Measurements from ENCODE around the gene GNE.

Gene GNE

DNA sequence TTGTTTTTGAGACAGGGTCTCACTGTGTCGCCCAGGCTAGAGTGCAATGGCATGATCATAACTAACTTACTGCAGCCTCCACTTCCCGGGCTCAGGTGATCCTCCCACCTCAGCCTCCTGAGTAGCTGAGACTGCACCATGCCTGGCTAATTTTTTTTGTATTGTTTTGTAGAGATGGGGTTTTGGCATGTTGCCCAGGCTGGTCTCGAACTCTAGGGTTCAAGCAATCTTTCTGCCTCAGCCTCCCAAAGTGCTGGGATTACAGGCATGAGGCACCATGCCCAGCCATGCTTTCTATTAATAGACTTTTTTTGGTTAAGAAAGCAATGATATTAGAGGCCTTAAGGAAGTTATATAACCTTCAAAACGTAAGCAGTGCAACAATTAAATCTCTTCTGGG lies 44.3 kb downstream of the GNE start:
- no peak for TF ChIP-seq TAF1 (IDR thresholded peaks at IDR 0.05; ENCODE audit: borderline replicate concordance, insufficient read depth, low read length)
- TF ChIP-seq POLR2AphosphoS5 (IDR thresholded peaks at IDR 0.05; ENCODE audit: low read depth, low read length): no peak
- TF ChIP-seq FOXP2 (optimal IDR thresholded peaks at IDR 0.05; ENCODE audit: borderline replicate concordance, extremely low read depth, extremely low read length, insufficient read depth): no peak
- TF ChIP-seq REST (IDR thresholded peaks at IDR 0.05; ENCODE audit: insufficient read depth in 1 of 2, low read depth in 2 of 2, low read length in 2 of 2): no peak
- no peak for TF ChIP-seq SIN3A (IDR thresholded peaks at IDR 0.05; ENCODE audit: borderline replicate concordance, insufficient read depth, low read length)

GRCh38 chr9:36213387-36213786 lies 44.9 kb downstream of the GNE start:
- TF ChIP-seq POLR2AphosphoS5 (IDR thresholded peaks at IDR 0.05; ENCODE audit: low read depth, low read length) (no peak), REST (IDR thresholded peaks at IDR 0.05; ENCODE audit: insufficient read depth in 1 of 2, low read depth in 2 of 2, low read length in 2 of 2) (no peak), SIN3A (IDR thresholded peaks at IDR 0.05; ENCODE audit: borderline replicate concordance, insufficient read depth, low read length) (no peak), FOXP2 (optimal IDR thresholded peaks at IDR 0.05; ENCODE audit: borderline replicate concordance, extremely low read depth, extremely low read length, insufficient read depth) (no peak), TAF1 (IDR thresholded peaks at IDR 0.05; ENCODE audit: borderline replicate concordance, insufficient read depth, low read length) (no peak)

- no peak for TF ChIP-seq TAF1 (IDR thresholded peaks at IDR 0.05; ENCODE audit: borderline replicate concordance, insufficient read depth, low read length)
- no peak for TF ChIP-seq POLR2AphosphoS5 (IDR thresholded peaks at IDR 0.05; ENCODE audit: low read depth, low read length)
- TF ChIP-seq SIN3A (IDR thresholded peaks at IDR 0.05; ENCODE audit: borderline replicate concordance, insufficient read depth, low read length): no peak
- TF ChIP-seq FOXP2 (optimal IDR thresholded peaks at IDR 0.05; ENCODE audit: borderline replicate concordance, extremely low read depth, extremely low read length, insufficient read depth): no peak
- TF ChIP-seq REST (IDR thresholded peaks at IDR 0.05; ENCODE audit: insufficient read depth in 1 of 2, low read depth in 2 of 2, low read length in 2 of 2): no peak
Measured at GRCh38 chr9:36211510-36211909, 46.7 kb downstream of the GNE start.

- TF ChIP-seq REST (IDR thresholded peaks at IDR 0.05; ENCODE audit: insufficient read depth in 1 of 2, low read depth in 2 of 2, low read length in 2 of 2) (no peak), FOXP2 (optimal IDR thresholded peaks at IDR 0.05; ENCODE audit: borderline replicate concordance, extremely low read depth, extremely low read length, insufficient read depth) (no peak), TAF1 (IDR thresholded peaks at IDR 0.05; ENCODE audit: borderline replicate concordance, insufficient read depth, low read length) (no peak), POLR2AphosphoS5 (IDR thresholded peaks at IDR 0.05; ENCODE audit: low read depth, low read length) (no peak), SIN3A (IDR thresholded peaks at IDR 0.05; ENCODE audit: borderline replicate concordance, insufficient read depth, low read length) (no peak)
Measured at GRCh38 chr9:36210722-36211121, 47.5 kb downstream of the GNE start.

Data from PFSK-1 (cell line).